Epidermal melanocyte (primary cell): ENCODE measurements around the gene PRRT4.
A peak's percentile ranks its signal among the peaks of the same experiment; 100 is the strongest.

Experiments used
- DNase-seq: peaks from one replicate; pipeline ENCODE4 v3.0.0; 2011; ENCODE audit warnings: low spot score; ENCODE audit not compliant: insufficient read length

The PRRT4 gene

DNA sequence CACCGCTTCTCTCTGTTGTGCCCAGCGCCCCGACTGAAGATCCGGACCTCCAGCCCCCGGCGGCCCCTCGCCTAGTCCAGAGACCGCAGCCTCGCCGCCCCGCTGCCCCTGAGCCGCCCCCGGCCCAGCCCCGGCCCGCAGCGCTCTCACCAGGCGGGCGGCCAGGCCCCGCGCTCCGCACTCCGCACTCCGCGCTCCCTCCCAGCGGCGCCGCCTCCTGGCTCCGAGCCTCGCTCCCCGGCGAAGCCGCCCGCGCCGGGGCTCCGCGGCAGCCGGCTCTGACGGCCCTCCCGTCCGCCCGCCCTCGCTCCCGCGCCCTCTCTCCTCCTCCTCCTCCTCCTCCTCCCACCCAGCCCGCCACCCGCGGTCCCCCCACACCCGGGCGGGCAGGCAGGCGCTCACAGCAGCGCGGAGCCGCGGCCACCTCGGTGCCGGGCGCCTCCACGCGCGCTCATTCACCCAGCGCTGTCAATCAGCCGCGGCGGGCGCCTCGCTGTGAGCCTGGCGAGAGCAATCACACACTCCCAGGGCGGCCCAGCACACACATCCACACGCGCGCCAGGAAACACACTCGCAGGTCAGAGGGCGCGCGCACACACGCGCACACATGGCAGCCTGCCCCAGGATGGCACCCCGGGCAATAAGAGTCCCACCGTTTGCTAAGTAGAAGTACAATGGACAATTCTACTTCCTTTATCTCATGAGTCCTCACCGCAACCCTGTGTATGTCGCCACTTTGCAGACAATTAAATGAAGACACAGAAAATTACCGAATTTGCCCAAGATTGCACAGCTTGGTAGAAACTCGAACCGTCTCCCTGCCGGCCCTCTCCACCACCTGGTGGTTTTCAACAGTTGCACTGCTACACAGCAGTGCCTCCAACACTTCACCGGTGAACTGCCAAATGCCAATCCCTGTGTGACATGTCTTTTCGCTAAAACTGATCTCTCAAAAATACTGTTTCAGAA, at the start of gene PRRT4:
PRRT4 (minus strand) TSS at position 280 of the 969 bp plus-strand sequence.
- no peak for DNase-seq

DNA sequence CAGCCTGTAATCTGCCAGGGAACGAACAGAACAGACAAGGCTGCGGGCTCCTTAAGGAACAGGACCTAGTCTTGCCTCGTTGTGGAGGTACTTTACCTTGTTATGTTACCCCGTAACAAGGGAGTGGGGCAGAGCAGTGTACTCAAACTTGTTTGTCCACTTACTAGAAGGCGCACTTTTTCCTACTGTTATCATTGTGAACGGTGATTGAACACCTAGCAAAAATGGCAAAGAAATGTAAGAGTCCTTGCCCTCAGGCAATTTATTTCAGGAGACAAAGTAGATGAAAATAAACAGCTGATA, 48.9 kb upstream of the PRRT4 start:
- no peak for DNase-seq

DNA sequence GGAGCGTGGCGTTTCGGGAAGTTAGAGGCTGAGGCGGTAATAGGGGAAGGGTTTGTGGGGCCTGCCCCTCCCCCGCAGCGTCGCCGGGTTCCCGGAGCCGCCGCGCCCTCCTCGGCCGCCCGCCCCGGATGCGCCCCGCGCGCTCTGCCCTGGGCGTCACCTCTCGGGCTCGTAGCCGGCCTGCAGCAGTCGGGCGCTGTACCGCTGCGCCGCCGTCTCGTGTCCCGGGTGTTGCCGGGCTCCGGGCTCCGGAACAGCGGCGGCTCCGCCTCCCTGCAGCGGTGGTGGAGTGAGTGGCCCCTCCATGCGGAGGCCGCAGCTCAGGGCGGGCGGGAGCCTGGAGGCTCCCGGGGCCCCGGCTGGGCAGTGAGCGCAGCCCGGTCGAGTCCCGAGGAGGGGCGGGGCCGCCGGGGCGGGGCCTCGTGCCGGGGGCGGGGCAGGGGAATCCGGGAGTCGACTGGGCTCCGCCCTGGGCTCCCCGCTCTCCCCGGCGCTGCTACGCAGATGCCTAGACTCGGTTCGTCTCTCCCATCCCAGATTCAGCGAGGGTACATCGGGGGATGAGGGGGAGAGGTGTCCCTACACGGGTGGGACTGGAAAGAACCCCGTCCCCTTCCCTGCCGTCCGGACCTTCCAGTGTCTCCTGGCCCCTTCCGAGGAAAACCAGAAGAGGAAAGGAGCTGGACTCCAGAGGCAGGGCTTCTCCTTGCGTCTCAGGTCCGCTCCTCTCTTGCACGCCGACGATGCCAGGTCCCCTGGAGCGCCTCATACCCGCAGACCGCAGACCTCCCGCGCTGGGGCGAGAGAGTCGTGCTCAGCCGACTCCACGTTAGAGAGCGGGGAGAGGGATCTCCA, 48.3 kb upstream of the PRRT4 start, which contains the start of gene IMPDH1:
IMPDH1 (minus strand) TSS at position 387 of the 855 bp plus-strand sequence; CDS start at position 306, 81 bp downstream.
- DNase-seq, result peak; percentile 95

DNA sequence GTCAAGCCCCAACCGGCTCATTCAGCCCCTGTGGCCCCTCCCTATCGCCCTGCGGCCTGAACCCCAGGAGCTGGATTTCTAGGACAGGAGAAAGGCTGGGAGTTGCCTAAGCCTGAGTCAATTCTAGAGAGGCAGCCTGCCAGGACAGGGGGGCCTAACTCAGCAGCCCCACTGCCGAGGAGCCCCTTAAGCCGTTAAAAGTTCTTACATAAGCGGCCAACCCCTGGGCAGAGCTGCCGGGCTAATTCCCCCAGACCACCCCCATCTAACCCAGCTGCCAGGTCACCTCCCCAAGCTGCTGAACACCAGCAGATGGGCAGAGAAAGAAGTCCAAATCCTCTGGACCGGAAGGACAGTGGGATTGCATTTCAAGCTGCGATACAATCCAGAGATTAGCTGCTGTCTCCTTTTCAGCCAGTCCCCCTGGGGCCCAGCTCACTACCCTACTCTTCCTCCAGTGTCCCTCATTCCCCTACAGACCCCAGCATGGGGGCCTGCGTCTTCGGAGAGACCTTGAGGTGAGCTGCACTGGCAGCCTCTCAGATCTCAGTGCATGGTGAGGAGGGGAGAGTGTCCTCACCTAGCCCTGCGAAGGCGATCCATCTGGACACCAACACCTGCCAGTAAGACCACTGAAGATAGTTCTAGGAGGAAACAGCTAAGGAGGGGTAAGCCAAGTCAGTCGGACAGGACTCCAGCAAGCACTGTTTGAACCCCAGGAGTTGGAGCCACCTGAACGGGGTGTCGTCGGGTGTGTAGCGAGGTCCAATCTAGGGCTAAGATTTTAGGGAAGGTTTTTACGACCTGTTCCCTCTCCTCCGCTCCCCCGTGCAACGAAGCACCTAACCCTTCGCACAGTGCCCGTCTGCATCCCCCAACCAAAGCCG, 47.5 kb upstream of the PRRT4 start:
- DNase-seq, result no peak

DNA sequence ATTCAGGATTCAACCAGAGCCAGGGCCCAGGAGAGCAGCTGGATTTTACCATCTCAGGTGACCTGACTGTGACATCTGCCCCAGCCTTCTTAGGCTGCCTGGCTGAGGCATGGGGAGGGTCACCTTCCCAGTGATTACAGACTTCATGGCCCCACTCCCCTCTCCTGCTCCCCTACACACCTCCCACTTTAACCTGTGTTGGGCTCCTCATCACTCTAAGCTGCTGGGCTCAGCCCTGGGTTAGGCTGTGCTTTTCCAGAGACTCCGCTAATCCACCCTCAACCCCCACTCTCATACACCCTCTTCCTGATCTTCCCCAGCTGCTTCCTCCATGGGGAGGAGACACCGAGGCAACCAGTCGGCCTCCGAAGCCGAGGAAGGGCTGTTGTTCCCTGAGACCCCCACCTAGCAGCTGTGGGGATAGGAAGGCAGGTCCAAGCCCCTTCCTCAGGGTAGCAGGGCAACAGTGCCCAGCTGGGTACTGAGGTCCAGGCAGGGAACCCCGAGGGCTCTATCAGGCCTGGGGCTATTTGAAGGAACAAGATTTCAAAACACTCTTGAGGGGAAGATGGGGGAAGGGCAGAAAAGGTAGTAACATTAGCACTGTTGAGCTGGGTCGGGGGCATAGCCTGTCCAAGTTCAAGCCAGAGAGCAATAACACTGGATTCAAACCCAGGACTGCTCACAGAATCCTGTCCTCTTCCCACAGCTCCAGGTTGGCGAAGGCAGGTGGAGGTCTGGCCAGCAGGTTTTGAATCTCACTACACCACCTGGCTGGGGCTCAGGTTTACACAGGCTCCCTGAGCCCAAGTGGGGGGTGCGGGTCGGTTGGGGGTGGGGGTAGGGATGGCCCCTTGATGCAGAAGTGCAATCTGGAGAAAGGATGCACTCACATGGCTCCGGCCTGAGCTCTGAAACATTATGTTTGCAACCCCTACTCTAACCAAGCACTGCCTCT, 46.5 kb upstream of the PRRT4 start:
- DNase-seq, result no peak

DNA sequence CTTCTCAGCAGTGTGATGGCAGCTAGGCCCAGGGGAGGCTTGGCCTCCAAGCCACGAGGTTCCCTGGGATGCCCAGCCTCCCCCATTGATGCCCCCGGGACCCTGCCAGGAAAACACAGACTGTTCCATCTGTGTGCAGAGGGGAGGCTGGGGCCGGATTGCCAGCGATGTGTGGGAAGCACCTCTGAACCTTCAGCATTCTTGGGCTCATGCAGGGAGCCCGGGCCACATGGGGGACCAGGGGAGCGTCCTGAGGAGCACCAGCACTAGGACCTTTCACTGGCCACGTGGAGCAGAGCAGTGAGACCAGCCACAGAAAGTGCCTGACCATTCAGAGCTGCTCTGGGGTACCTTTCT, 45.7 kb upstream of the PRRT4 start:
- DNase-seq, result no peak

DNA sequence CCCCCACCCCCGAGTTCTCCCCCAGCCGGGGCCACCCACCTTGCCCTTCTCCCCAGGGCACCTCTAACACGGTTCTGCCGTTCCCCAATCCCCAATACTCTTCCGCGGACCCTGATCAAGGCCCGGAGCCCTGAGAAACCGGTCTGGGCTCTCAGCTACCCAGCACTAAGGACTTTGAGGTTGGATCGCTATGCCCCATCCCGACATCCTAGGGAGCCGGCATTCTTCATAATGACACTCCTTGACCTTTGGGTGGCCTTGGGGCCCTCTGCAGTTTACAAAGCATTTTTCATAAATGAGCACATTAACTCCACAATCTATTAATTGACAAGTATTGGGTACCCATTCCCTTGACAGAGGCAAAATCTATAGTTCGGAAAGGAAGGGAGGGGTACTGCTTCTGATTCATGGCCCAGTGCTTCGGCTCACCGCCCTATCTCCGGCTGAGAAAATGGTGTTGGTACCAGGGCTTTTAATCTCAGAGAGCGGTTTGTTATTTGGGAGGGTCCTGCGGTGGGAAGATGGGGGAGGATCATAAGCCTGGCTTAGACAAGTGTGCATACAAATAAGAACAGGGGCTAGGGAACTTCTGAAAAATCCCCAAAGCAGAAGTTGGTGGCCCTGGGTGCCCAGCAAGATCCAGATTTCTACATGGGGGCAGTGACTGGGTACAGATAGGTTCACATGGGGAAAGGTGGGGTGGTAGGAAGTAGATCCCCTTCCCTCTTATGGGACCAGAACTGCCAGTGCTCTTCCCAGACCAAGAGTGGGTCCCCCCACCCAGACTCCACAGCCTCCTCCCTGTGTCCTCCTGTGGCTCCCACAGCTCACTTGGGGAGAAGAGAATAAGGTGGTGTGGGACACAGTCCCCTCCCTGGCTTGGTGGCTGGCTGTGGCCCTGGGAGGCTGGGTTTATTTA, 45.1 kb upstream of the PRRT4 start:
- DNase-seq, result no peak

DNA sequence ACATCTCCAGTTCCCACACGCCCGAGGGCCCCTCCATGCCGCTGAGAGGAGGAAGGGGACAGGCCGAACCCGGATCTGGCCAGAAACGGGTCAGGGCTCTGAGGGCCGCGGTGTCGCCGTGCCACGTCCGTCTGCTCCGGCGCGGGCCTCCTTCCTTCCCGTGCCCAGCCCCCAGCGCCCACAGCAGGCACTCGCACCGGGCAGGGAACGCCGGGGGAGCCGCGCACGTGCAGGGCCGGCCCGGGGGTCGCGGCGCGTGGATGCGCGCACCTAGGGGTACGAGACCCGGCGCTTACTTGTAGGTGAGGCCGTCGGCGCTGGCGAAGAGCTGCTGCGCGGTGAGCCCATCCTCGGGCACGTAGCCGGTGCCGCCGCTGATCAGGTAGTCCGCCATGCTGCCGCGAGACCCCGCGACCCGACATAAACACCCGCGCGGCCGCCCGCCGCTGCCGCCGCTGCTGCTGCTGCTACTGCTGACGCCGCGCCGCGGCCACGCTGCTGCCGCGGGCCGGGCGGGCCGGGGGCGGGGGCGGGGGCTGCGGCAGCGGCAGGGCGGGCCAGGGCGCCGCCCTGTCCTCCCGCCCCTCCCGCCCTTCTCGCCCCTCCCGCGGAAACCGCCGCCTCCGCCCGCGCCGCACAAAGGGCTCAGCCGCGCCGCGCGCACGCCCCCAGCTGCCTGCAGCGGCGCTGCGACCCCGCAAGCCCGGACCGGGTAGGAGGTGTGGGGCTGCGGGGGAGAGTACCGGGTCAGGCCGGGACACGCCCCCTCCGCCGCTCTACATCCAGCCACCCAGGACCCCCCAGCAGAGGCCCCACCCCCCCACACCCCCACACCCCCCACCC, 44.2 kb upstream of the PRRT4 start:
- DNase-seq, result no peak

DNA sequence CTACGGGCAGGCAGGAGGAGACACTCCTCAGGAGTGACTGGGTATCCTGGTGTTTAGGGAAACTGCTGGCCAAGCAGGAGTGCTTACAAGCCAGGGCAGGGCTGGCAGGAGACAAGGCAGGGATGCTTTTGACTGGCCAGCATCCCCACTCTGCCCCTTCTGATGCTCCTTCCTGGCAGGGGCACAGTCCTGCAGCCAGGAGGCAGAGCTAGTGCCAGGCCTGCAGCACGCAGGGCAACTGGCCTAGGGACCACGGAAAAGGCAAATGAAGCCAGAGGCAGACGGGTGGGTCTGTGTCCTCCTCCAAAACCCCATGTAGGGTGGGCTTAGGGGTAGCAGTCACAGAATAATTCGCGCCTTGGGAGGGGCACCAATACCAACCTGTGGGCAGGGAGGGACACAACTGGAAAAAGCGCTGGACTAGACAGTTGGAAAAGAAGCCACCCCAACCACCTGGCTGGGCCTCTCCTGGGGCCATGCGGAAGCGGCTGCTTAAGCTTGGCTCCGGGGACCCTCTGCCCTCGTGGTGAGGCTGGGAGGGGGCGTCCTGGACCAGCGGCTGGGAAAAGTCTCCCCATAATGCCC, 43.5 kb upstream of the PRRT4 start:
- DNase-seq, result no peak

DNA sequence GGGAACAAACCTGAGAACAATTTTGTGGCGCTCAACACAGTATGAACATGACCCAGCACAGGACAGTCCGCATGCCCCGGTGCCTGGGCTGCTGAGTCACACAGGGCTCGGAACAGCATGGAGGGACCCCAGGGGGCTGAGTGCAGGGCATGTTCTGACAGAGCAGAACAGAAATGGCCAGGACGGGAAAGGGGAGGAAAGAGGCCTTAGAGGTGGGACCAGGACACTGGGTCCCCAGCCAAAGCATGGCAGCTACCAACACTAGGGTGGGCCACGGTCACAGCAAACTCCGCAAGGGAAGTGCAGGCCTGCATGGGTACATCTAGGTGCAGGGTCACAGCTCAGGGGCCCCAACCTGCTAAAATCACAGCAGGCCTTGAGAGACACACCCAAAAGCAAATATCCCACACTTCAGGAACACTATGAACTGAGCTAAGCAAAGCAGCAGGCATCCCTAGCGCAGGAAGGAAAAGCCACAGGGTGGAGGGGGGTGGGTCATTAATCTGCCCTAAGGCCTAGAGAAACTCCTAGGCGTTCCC, 42.7 kb upstream of the PRRT4 start:
- no peak for DNase-seq

DNA sequence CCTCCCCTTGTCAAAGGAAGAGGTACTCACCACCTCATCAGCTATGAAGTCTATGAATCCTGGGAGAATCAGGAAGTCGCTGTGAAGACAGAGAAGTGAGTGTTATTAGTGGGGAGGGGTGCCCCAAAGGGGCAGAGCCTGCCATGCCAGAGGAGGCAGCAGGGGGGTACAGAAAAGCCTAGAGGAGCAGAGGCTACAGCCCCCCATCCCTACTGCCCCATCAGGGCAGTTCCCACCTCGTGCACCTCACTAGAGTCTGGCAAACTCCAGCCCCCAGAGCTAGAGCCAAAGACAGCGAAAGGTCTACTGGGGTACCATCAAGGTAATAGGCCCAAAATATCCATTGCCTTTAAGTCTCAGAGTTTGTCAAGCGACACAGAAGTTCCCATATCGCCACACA, 42.2 kb upstream of the PRRT4 start:
- no peak for DNase-seq

DNA sequence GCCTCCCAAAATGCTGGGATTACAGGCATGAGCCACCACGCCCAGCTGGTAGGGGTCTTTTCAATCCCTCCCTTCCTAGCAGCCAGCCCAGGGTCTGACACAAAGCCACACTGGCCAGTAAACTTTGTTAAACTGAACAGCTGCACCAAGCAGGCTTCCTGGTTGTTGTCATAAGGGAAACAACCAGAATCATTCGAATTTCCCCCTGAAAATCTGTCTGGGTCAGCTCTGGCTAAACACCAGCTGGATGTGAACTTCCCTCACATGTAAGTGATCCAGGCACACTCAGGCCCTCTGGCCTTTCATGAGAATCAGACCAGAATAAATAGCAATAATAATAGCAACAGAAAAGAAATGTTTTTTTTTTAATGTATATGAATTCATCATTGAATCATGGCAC, 40.9 kb upstream of the PRRT4 start:
- no peak for DNase-seq

DNA sequence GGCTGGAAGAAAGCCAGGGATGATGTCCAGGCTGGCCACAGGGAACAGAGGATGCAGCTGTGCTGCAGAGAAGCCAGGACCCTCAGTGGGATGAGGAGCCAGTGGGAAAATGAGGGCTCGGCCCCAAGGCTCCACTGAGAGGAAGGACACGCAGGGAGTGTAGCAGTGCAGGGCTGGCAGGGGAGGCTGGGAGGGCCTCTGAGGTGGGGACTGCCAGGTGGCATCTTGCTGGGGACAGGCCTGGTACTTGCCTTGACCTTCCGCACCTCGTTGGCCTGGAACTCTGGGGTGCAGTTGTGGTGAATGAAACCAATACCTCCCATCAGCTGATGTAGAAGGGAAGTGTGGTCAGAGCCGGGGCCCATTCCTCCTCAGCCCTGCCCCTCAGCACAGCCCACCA, 39.1 kb upstream of the PRRT4 start:
- no peak for DNase-seq

DNA sequence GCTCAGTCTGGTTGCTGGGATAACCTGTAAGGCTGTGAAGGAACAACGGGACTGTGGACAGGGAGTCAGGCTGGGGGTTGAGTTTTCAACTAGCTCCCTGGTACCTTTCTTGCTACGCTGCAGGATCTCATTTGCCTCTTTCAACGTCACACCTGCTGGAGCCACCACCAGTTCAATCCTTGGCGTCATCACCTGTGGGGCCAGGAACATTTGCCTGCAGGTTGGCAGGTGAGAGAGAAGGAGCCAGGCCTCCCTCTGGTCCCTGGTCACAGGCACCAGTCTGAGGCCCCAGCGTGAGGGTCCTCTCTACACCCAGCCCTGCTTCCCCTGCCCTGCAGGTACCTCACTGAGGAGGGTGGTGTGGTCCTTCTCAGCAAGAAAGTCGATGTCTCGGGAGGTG, 38.5 kb upstream of the PRRT4 start:
- DNase-seq, result no peak

DNA sequence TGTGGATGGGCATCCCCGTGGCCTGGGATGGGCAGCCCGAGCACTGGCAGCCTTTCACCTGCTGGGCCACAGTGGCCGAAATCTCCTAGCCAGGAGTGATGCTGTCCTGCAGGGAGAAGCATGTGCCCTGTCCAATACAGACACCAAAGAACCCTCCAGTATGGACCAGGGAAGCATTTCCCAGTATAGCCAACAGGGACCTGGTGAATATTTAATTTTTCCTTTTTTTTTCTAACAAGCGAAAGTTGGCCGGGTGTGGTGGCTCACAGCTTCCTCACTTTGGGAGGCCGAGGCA, 37.3 kb upstream of the PRRT4 start:
- DNase-seq, result no peak

DNA sequence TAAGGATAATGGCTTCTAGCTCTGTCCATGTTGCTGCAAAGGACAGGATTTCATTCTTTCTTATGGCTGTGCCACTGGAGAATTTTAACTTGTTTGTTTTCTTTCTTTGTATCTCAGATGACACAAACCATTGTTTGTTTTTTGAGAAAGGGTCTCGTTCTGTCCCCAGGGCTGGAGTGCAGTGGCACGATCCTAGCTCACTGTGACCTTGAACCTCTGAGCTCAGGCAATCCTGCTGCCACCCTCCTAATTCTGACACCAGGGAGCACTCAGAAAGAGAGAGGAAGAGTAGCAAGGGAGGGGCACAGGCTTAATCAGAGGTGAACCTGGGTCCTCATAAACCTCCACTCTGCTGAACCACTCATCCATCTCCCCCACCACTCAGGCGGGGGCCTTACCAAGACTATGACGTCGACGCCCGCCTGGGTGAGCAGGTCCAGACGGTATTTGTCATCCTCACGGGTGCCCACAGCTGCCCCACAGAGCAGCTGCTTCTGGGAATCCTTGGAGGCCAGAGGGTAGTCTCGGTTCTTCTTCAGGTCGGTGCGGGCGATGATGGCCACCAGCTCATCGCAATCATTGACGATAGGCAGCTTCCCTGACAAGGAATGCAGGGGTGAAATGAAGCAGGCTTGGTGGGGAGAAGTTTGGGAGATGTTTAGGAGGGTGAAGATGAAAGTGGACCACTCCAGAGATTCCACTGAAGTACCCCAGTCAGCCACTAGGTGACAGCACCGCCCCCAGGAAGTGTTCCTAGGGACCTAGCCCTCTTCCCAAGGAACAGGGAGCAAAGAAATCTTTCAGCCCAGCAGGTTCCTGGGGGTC, 36.7 kb upstream of the PRRT4 start:
- peak; percentile 72 for DNase-seq

DNA sequence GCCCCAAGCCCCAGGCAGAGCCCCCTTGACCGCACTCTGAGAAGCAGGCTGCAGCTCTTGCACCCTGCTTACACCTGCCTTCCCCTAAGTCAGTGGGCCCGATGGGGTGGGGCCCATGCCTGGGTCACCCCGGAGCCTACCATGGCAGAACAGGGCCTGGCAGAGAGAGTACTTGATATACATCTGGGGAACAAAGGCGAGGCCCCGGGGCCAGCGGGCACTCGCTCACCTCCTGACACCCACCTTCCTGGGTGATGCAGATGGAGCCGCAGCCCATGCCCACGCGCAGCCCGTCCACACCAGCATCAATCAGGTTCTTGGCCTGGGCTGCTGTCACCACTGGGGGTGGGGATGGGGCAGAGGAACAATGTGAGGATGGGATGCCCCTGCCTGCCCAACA, 34.9 kb upstream of the PRRT4 start:
- DNase-seq, result no peak
